HG02588 (cell line): ENCODE data around the gene CDRT15.
"Not testable (repeated sequence)": the region's sequence is repeated elsewhere in the genome, so short reads cannot be mapped to it uniquely, and the experiment has no call there.

ENCODE experiments used
- ATAC-seq: cut with Tn5 transposase; IDR thresholded peaks from one replicate; pipeline ENCODE4 v1.9.1; 2021; ENCODE audit warnings: mild to moderate bottlenecking, moderate library complexity; ENCODE audit not compliant: unreplicated experiment

Gene CDRT15

GRCh38 chr17:14236762-14237161 is at the start of gene CDRT15:
TSS of gene CDRT15 (minus strand) at chr17:14236862. CDS start at chr17:14236833, 29 bp downstream.
- not testable (repeated sequence) for ATAC-seq

- no peak for ATAC-seq
These were observed 46.1 kb upstream of the CDRT15 start for GRCh38 chr17:14282726-14283125.

GRCh38 chr17:14281530-14281929 is 44.9 kb upstream of the CDRT15 start:
- ATAC-seq: no peak

GRCh38 chr17:14276535-14277250 is 40.0 kb upstream of the CDRT15 start:
- no peak for ATAC-seq

- no peak for ATAC-seq
These were observed 33.8 kb upstream of the CDRT15 start for GRCh38 chr17:14270508-14270907.

GRCh38 chr17:14269473-14269872 is 32.8 kb upstream of the CDRT15 start:
- ATAC-seq: no peak

- no peak for ATAC-seq
These were observed 31.6 kb upstream of the CDRT15 start for GRCh38 chr17:14268264-14268663.

GRCh38 chr17:14261406-14261805 is 24.7 kb upstream of the CDRT15 start:
- ATAC-seq: no peak

- no peak for ATAC-seq
These were observed 9.0 kb upstream of the CDRT15 start for GRCh38 chr17:14245629-14246028.

GRCh38 chr17:14245002-14245401 is 8.3 kb upstream of the CDRT15 start:
- ATAC-seq: no peak

GRCh38 chr17:14239271-14239670 is 2.6 kb upstream of the CDRT15 start:
- not testable (repeated sequence) for ATAC-seq

GRCh38 chr17:14236032-14236431 is 630 bp downstream of the CDRT15 start:
- ATAC-seq: not testable (repeated sequence)

- ATAC-seq: not testable (repeated sequence)
These were observed 1.6 kb downstream of the CDRT15 start for GRCh38 chr17:14235047-14235446.

GRCh38 chr17:14231187-14231586 is 5.5 kb downstream of the CDRT15 start:
- ATAC-seq: not testable (repeated sequence)

GRCh38 chr17:14228903-14229302 is 7.8 kb downstream of the CDRT15 start:
- no peak for ATAC-seq

- no peak for ATAC-seq
These were observed 9.6 kb downstream of the CDRT15 start for GRCh38 chr17:14227052-14227451.

GRCh38 chr17:14225254-14225980 is 11.2 kb downstream of the CDRT15 start:
- no peak for ATAC-seq

- ATAC-seq: no peak
These were observed 14.1 kb downstream of the CDRT15 start for GRCh38 chr17:14222611-14223010.

- no peak for ATAC-seq
These were observed 22.4 kb downstream of the CDRT15 start for GRCh38 chr17:14214271-14214670.

- no peak for ATAC-seq
These were observed 24.3 kb downstream of the CDRT15 start for GRCh38 chr17:14212401-14212800.

GRCh38 chr17:14211801-14212200 is 24.9 kb downstream of the CDRT15 start:
- no peak for ATAC-seq

GRCh38 chr17:14211246-14211645 is 25.4 kb downstream of the CDRT15 start:
- no peak for ATAC-seq
